ENCODE data around the gene VPS13D.
A peak's percentile ranks its signal among the peaks of the same experiment; 100 is the strongest.

The VPS13D gene

DNA sequence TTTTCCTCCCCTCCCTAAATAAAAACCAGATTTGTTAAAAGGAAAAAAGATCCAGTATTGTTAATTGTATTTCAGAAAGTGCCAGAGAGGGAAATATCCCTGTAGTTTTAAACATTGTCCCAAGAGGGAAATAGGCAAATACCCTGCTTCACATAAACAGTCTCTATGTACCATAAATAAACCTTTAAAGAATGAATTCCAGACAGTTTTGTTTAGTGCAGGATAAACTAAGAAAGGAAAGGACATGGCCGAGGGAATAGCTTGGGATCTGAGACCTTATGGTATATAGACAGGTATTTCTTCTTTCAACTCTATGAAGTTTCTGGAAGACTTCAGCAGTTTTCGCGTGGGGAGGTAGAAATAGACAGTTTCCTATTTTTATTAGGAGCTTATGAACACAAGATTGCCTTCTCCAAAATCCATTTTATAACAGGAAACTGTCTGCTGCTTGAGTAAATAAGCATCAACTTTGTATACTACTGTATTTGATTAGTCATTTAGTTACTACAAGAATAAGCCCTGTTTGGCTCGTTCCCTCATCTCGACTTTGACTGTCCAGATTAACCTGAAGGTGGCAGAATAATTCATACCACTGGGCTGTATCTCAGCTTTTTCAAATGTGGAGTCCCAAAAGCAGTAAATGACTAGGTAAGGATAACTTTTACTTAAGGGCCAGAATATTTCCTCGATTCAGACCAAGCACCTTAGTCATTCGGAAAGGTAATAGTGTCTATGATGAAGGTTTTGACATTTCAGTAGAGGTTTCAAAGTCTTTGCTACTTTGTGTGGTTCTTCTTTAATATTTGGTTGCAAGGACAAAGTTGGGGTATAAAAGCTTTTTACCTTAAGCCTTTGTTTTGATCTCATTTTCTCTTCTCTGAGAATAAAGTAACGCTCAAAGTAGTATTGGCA, 177.5 kb downstream of the VPS13D start:
- DNase-seq (ENCODE audit: low read depth): peak; percentile 60

DNA sequence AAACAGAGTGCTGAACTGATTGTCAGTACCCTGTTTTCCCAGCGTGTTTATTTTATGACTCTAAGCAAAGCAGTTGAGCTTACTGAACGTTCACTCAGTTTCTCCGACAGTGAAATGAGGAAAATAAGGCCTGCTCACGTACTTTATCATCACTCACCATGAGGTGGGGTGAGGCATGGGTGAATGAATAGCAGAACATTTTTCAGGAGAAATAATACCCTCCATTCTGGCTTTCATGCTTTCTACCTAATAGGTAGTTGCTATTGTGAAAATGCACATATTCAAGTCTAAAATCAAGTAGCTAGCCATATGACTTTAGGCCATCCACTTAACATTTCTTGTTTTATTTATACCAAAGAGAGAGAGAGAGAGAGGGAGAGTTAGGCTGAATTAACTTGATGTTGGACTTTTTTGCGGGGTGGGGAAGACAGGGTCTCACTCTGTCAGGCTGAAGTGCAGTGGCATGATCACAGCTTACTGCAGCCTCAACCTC, 178.2 kb downstream of the VPS13D start:
- no peak for DNase-seq (ENCODE audit: low read depth)

DNA sequence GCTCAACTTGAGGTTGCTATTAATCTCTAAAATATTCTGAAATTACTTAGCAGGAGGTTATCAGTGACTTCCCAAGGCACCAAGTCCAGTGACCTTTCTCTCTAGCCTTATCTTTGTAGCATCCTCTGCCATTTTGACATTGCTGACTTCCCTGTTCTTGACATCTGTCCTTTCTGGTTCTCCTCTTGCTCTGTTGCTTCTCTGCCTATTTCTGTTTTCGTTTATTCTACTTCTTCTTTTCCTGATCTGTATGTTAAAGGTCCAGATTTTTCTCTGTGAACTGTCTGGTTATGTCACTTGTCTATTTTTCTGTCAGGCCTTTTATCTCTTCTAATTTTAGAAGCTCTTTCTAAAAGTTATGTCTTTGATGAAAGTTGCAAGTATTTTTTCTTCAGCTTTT, 178.8 kb downstream of the VPS13D start:
- no peak for DNase-seq (ENCODE audit: low read depth)

DNA sequence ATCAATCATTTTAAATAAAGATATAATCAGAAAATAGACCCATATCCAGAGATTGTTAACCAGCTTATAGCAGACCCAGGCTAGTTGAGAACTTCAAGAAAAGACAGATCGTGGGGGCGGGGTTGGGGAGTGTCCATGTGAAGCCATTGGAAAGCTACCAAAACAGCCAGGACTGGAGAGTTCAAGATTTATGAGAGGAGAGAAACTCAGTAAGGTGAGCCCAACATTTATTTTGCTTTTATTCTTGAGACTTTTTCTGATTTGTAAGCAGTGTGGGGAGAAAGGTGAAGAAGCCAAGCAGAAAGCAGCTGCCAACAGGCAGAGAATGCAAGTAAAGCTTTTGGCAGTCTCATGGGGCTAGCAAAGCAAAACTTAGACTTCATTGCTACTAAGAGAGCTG, 179.9 kb downstream of the VPS13D start:
- DNase-seq (ENCODE audit: low read depth): no peak

DNA sequence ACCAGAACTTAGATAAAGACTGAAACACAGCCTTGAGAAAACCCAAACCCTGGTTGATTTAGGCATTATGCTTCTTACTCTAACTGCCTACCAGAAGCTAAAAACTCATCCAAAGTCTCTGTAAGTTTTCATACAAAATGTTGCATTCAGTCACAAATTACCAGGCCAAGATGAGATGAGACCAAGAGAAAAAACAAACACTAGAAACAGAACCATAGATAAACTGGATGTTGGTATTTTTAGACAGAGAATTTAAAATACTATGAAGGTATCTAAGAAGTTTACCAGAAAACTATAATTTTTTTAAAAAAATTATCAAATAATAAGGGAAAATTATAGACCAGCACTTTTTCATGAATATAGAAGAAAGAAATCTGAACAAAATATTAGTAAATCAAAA, 180.5 kb downstream of the VPS13D start:
- no peak for DNase-seq (ENCODE audit: low read depth)

DNA sequence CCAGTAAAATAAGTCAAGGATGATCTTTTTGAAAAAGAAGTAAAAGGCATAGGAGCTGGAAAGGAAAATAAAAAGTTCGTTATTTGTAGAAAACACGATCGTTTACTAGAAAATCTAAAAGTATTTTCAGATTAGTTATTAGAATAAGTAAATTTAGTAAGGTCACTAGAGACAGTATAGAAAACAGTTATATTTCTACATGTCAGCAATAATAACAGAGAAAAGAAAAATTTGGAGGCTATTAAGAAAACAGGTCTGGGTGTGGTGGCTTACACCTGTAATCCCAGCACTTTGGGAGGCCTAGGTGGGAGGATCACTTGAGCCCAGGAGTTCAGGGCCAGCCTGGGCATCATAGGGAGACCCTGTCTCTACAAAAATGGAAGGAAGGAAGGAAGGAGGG, 181.3 kb downstream of the VPS13D start:
- DNase-seq (ENCODE audit: low read depth): no peak

DNA sequence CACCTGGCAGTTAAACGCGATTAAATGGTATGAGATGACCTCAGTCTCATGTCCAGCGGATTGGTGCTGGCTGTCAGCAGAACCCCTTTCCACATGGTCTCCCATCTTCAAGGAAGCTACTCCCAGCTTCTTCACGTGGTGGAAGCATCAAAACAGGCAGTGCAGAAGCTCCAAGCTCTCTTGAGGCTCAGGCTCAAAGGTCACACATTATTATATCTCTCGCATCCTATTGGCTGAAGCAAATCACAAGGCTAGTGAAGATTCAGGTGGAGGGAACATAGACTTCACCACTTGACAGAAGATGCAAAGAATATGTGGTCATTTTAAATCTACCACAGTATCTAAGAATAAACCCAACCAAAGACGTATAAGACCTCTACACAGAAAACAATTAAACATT, 181.9 kb downstream of the VPS13D start:
- no peak for DNase-seq (ENCODE audit: low read depth)

DNA sequence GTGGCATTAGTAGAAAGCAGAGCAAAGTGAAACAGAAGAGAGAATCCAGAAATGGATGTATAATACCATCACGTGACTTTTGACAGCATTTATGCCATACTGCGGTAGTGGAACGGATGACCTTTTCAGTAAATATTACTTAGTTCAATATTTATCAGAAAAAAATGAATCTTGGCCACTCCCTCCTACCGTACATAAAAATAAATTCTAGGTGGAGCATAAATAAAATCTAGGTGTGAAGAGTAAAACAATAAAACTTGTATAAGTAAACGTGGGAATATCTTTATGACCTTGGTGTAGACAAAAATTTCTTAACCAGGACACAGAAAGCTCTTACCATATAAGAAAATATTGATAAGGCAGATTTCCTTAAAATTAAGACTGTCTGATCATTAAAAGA, 182.6 kb downstream of the VPS13D start:
- no peak for DNase-seq (ENCODE audit: low read depth)

DNA sequence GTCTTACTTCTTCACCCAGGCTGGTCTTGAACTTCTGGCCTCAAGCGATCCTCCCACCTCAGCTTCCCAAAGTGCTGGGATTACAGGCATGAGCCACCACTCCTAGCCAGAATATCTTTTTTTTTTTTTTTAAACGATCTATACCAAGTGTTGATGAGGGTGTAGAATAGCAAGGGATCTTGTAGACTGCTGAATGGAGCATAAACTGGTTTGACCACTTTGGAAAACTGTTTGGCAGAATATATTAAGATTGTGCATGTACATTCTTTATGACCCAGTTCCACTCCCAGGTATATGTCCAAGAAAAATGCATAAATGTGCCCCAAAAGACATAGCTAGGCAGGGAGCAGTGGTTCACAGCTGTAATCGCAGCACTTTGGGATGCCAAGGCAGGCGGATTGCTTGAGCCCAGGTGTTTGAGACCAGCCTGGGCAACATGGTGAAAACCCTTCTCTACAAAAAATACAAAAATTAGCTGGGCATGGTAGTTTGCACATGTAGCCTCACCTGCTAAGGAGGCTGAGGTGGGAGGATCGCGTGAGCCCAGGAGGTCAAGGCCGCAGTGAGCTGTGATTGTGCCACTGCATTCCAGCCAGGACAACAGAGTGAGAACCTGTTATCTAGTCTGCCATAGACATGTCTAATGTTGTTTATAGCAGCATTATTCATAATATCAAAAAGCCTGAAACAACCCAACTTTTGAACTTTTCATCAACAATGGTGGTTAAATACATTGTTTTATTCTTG, 184.0 kb downstream of the VPS13D start:
- DNase-seq (ENCODE audit: low read depth): no peak

DNA sequence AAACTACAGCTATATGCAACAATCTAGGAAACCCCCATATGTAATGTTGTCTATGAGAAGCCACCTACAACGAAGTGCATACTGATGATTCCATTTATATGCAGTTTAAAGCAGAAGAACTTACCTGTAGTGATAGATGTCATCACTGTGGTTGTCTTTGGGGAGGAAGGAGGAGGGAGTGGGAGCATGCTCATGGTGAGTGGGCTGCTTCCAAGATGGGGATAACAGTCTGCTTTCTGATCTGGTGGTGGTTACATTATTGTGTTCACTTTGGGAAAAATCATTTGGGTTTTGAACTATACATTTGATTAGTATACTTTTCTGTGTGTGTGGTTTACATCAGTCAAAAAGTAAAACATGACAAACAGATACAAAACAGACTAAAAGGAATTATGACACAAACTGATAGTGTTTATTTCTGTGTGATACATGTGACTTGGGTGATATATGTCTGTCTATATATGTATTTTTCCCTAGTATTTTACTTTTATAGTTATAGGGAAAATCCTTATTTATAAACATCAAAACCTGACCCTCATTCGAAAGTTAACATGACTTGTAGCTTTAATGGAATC, 184.7 kb downstream of the VPS13D start:
- no peak for DNase-seq (ENCODE audit: low read depth)

DNA sequence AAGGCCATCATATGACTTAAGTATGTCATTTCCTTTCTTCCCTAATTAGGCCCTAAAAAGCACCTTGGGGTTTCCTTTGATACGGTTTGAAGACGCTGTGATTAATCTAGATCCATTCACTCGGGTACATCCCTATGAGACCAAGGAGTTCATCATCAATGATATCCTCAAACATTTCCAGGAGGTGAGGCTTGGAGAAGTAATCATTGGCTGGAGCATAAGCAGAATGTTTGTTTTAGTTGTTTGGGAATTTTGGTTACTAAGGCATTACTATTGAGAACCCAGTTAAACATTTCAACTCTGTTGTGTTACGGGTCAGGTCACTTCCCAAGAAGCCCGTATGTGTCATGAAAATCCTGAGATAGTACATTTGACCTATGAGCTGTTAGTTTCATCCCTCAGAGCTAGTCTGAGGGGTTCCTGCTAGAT, 185.2 kb downstream of the VPS13D start:
- DNase-seq (ENCODE audit: low read depth): no peak

DNA sequence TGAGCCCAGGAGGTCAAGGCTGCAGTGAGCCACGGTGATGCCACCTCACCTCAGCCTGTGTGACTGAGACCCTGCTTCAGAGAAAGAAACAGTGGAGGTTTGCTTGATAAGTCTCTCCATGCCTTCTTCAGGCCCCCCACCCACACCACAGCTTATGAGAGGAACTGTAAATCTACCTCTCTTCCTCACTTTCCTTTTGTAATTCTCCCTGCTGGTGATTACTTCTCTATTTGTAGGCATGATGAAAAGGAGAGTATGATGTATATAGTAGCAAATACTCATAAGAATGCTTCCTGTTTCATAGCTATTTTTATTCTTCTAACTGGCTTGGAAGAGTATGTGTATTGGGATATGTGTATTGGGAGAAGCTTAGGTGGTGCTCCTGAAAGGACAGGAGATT, 186.3 kb downstream of the VPS13D start:
- DNase-seq (ENCODE audit: low read depth): no peak

DNA sequence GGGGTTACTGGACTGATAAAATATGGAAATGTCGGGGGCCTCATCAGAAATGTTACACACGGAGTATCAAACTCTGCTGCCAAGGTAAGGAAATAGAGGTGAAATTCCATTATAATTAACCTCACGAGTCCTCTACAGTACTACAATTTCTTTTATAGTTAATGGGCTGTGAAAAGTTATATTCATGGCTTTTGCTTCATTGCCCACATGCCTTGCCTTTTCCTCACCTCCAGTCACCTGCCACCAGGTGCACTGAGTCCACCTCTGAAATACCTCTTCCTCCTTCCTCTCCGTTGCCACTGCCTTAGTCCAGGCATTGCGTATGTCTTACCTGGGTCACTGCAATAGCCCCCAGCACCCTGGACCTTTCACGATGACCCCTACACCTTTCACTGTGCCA, 186.9 kb downstream of the VPS13D start:
- DNase-seq (ENCODE audit: low read depth): no peak

DNA sequence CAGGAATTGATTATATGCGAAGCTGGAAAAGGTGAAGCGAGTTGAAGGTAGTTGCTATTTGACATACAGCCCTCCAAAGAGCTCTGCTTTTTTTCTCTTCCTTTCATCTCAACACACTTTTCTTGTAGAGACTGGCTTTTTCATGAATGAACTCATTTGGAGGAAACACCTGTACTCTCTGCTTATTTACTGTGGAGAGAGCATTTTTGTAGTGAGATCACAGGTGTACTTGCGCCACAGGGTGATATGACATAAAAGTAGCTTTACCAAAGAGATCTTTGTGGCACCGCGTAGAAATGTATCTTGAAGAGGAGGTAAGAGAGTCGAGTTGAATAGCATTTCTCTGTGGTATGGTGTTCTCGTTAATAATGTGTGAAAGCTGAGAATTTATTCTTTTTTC, 187.6 kb downstream of the VPS13D start:
- DNase-seq (ENCODE audit: low read depth): no peak

DNA sequence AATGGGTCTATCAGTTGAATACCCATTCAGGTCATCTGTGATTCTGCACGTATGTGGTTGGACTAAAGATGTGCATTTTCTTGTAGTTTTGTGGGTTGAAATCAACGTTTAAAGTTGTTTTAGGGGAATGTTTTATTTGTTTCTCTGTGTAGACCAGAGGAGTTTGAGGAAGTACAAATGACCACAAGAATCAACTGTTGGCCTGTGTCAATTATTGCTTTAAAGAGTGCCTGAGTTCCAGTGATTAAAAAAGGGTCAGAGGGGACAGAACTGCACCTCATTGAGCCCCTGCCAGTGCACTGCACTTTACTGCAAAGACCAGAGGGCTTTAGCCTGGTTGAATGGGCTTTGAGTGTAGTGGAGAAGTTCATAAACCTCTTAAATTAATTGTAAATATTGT, 190.3 kb downstream of the VPS13D start:
- no peak for DNase-seq (ENCODE audit: low read depth)

DNA sequence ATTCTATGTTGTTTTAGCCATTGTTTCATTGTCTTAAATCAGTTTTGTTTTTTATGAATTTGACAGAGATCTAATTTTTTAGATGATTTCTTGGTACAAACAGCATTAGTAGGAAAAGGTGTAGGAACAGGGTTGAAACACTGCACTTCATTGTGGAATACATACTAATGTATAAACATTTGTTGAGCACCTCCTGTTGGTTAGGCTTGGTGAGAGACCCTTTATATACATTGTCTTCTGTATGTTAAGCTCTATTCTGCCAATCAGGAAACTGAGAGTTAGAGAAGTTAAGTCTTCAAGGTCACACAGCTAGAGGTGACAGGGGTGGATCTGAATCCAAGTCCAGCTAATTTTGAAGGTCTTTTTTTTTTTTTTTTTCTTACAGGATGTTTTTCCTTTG, 192.7 kb downstream of the VPS13D start:
- DNase-seq (ENCODE audit: low read depth): no peak

DNA sequence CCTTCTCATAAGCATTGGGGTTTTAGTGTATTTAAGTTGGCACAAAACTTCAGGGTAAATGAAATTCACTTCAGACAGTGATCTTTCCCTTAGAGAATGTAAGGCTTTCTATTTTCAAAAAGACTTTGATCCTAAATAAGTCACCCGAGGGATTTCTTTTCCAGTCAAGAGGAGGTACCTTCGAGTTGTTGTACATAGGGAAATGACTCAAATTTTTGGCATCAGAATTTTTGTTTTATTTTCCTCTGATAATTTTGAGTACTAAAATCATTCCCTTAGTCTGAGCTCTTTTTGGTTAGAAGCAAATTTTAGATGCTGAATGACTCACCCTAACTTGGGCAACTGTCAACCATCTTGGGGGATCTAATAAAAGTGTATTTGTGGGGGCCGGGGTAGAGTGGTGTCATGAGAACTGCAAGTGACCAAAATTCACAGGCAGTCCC, 194.3 kb downstream of the VPS13D start:
- DNase-seq (ENCODE audit: low read depth): peak; percentile 60

DNA sequence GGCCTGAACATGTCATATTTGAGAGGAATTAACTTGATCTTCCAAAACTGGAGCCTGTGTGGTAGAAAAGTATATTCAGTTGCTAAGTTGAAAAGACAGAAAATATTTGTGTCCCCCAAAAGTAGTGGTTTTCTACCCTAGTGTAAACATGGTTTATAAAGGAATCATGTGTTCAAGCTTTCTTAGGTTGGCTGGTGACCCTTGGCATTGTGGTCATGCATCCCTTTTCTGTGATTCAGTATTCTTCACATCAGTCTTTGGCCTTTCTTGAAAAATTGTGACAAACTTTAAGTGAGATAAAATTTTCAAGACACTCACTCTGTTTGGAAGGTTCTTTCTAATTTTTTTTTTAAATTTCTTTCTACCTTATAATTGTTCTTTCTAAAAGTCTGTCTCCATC, 195.0 kb downstream of the VPS13D start:
- no peak for DNase-seq (ENCODE audit: low read depth)

DNA sequence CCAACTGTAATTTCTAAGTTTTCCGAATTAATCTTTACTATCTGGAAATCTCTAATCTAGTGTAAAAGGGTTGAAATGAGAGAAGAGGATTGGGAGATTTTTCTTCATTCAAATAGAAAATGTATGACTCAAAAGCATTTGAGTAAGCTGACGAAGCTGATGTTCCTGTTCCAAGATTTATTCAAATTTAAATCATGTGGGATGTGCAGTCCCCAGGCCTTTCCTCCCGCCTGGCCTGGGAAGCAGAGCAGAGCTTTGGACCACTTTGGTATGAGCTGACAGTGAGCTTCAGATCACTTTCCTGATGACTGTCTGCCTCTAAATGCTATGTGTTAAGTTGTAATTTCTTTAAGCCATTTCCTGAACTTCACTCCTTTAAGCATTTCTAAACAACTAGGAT, 196.2 kb downstream of the VPS13D start:
- DNase-seq (ENCODE audit: low read depth): no peak

DNA sequence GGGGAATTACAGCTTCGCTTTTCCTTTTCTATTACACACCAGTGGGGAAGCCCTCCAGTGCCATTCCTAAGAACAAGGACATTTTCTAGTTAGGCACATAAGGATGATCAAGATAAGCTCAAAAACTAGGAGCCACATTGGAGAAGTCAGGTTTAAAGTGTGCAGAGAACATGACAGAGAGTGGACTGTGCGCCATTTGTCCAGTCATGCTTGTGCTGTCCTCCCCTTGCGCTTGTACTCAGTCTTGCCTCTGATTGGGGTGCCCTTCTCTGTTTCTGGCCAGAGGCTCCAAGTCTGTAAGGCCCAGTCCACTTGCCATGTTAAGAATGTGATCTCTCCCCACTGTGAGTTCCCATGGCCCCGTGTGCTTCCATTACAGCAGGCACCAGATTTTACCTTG, 198.5 kb downstream of the VPS13D start:
- no peak for DNase-seq (ENCODE audit: low read depth)

DNA sequence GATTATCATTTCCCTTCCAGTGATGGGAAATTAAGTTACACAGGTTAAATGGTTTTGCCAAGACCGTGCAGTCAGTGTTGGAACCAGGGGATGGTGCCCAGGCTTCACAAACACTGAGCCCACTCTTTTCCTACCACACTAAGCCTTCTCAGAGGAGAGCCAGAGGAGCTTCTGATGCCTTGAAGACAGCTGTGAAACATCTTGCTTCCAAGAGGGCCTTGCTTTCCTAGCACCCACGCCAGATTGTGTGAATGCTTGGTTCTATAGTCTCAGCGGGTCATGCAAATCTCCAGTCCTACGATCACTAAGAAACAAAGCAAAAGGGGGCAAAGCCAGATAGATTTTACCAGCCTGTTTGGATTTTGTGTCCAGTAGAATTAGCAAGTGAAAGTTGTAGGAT, 200.7 kb downstream of the VPS13D start:
- no peak for DNase-seq (ENCODE audit: low read depth)

DNA sequence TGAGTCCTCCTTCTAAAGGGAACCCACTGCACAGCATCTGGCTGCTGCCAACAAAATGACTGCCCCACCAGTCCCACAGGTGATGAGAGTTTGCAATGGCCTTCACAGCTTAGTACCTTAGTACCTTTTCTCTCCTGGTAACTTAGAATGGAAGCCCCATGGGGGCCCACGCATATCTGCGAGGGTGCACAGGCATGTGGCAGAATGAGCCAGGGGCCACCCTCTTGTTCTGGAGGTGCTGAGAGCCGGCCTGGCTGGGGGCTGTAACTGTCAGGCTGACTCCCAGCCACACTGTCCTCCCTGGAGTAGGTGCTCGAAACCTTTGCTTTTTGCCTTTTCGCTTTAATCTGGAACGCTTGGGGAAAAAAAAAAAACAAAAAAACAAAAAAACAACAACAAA, 203.1 kb downstream of the VPS13D start:
- DNase-seq (ENCODE audit: low read depth): no peak
